Epithelial cell of proximal tubule (primary cell): ENCODE measurements around the gene TRPV6. TPM values are rescaled to one million over a fixed set of nuclear protein-coding genes. Genes with fewer than 3 reads are reported as not detected.

Experiments
- DNase-seq: peaks from one replicate; pipeline ENCODE4 v3.0.0-alpha.2; 2011; ENCODE audit warnings: low read depth
- H3K4me3 ChIP-seq: 2 replicates; pipeline ENCODE4 v1.5.1; 2011; ENCODE audit warnings: low read depth, mild to moderate bottlenecking, low read length
- CTCF ChIP-seq: conservative IDR thresholded peaks from 2 replicates; pipeline ENCODE4 v1.5.1; 2012; ENCODE audit warnings: low read depth, mild to moderate bottlenecking, low read length
- total RNA-seq: library from RNA; depleted of rRNA; stranded (reverse); fragments of >200 nt; gene quantifications from 2 replicates; pipeline ENCODE4 v1.2.3, GENCODE V29; 2015

Gene TRPV6
- total RNA-seq, 1 donor from 2014 or later = 0.06 TPM

GRCh38 chr7:142894112-142894984 is 8.8 kb upstream of the TRPV6 start:
- no peak overlapping the region for H3K4me3 ChIP-seq
- no peak for DNase-seq
- TF ChIP-seq CTCF = no peak

- no peak for DNase-seq
- TF ChIP-seq CTCF = no peak
- no peak overlapping the region for H3K4me3 ChIP-seq
Measured at GRCh38 chr7:142892951-142893350, 7.4 kb upstream of the TRPV6 start.

GRCh38 chr7:142891490-142892082 is 6.0 kb upstream of the TRPV6 start:
- no peak overlapping the region for H3K4me3 ChIP-seq
- TF ChIP-seq CTCF = no peak
- no peak for DNase-seq

- no peak for DNase-seq
- H3K4me3 ChIP-seq = no peak overlapping the region
- no peak for TF ChIP-seq CTCF
Measured at GRCh38 chr7:142890874-142891485, 5.4 kb upstream of the TRPV6 start.

GRCh38 chr7:142889816-142890215 is 4.3 kb upstream of the TRPV6 start:
- TF ChIP-seq CTCF = no peak
- H3K4me3 ChIP-seq = no peak overlapping the region
- no peak for DNase-seq

- no peak overlapping the region for H3K4me3 ChIP-seq
- no peak for DNase-seq
- no peak for TF ChIP-seq CTCF
Measured at GRCh38 chr7:142887282-142888015, 1.9 kb upstream of the TRPV6 start.
